ENCODE results near the gene EXT2. TPM values are rescaled to one million over a fixed set of nuclear protein-coding genes. Genes with fewer than 3 reads are reported as not detected.

EXT2 gene
- total RNA-seq, 3 donors from 2014 or later = 30.4 to 37.8 (median 35.3) TPM

- Mint-ChIP-seq H3K36me3 (ENCODE audit: insufficient read depth) (peaks cover 11% of the 10 kb centered on the region), H3K27me3 (ENCODE audit: low read depth) (no peaks in the 10 kb centered on the region), H3K4me3 (no peak overlapping the region), H3K9me3 (no peaks in the 10 kb centered on the region), H3K4me1 (ENCODE audit: low read depth) (peaks cover 38% of the 10 kb centered on the region)
- DNase-seq (no peak), ATAC-seq (no peak)
Measured at GRCh38 chr11:44101098-44101497, 5.6 kb downstream of the EXT2 start.

- Mint-ChIP-seq H3K36me3 (ENCODE audit: insufficient read depth) (peaks cover 18% of the 10 kb centered on the region), H3K4me1 (ENCODE audit: low read depth) (peaks cover 24% of the 10 kb centered on the region), H3K9me3 (no peaks in the 10 kb centered on the region), H3K4me3 (no peak overlapping the region), H3K27me3 (ENCODE audit: low read depth) (no peaks in the 10 kb centered on the region)
- DNase-seq = no peak
- peak; percentile 81 to 84 for ATAC-seq
Measured at GRCh38 chr11:44104481-44105294, 9.2 kb downstream of the EXT2 start.

- Mint-ChIP-seq H3K9me3 (no peaks in the 10 kb centered on the region), H3K4me3 (no peak overlapping the region), H3K4me1 (ENCODE audit: low read depth) (peaks cover 14% of the 10 kb centered on the region), H3K36me3 (ENCODE audit: insufficient read depth) (peaks cover 32% of the 10 kb centered on the region), H3K27me3 (ENCODE audit: low read depth) (no peaks in the 10 kb centered on the region)
- DNase-seq (no peak), ATAC-seq (no peak)
Measured at GRCh38 chr11:44108260-44108659, 12.8 kb downstream of the EXT2 start.

GRCh38 chr11:44110231-44110679, 14.8 kb downstream of the EXT2 start:
- Mint-ChIP-seq H3K4me1 (ENCODE audit: low read depth) (peaks cover 7% of the 10 kb centered on the region), H3K4me3 (no peak overlapping the region), H3K36me3 (ENCODE audit: insufficient read depth) (peaks cover 38% of the 10 kb centered on the region), H3K27me3 (ENCODE audit: low read depth) (no peaks in the 10 kb centered on the region), H3K9me3 (no peaks in the 10 kb centered on the region)
- ATAC-seq (peak; percentile 88 to 97), DNase-seq (peak; percentile 34)

GRCh38 chr11:44112091-44112821, 16.8 kb downstream of the EXT2 start:
- H3K4me3 Mint-ChIP-seq = no peak overlapping the region
- H3K4me1 Mint-ChIP-seq (ENCODE audit: low read depth) = peaks cover 7% of the 10 kb centered on the region
- H3K27me3 Mint-ChIP-seq (ENCODE audit: low read depth) = no peaks in the 10 kb centered on the region
- no peaks in the 10 kb centered on the region for H3K9me3 Mint-ChIP-seq
- H3K36me3 Mint-ChIP-seq (ENCODE audit: insufficient read depth) = peaks cover 53% of the 10 kb centered on the region
- ATAC-seq (no peak), DNase-seq (no peak)

GRCh38 chr11:44113018-44113417, 17.5 kb downstream of the EXT2 start:
- Mint-ChIP-seq H3K4me3 (no peak overlapping the region), H3K9me3 (no peaks in the 10 kb centered on the region), H3K27me3 (ENCODE audit: low read depth) (no peaks in the 10 kb centered on the region), H3K4me1 (ENCODE audit: low read depth) (peaks cover 7% of the 10 kb centered on the region), H3K36me3 (ENCODE audit: insufficient read depth) (peaks cover 52% of the 10 kb centered on the region)
- no peak for DNase-seq
- ATAC-seq = no peak

GRCh38 chr11:44113572-44113971, 18.1 kb downstream of the EXT2 start:
- H3K4me3 Mint-ChIP-seq = no peak overlapping the region
- ATAC-seq = no peak
- no peaks in the 10 kb centered on the region for H3K9me3 Mint-ChIP-seq
- H3K36me3 Mint-ChIP-seq (ENCODE audit: insufficient read depth) = peaks cover 53% of the 10 kb centered on the region
- peaks cover 7% of the 10 kb centered on the region for H3K4me1 Mint-ChIP-seq (ENCODE audit: low read depth)
- no peaks in the 10 kb centered on the region for H3K27me3 Mint-ChIP-seq (ENCODE audit: low read depth)
- DNase-seq = no peak

GRCh38 chr11:44116234-44116830, 20.9 kb downstream of the EXT2 start:
- Mint-ChIP-seq H3K36me3 (ENCODE audit: insufficient read depth) (peaks cover 54% of the 10 kb centered on the region), H3K4me1 (ENCODE audit: low read depth) (no peaks in the 10 kb centered on the region), H3K9me3 (no peaks in the 10 kb centered on the region), H3K4me3 (no peak overlapping the region), H3K27me3 (ENCODE audit: low read depth) (no peaks in the 10 kb centered on the region)
- no peak for ATAC-seq
- no peak for DNase-seq

GRCh38 chr11:44120169-44120568, 24.7 kb downstream of the EXT2 start:
- Mint-ChIP-seq H3K4me3 (no peak overlapping the region), H3K36me3 (ENCODE audit: insufficient read depth) (peaks cover 45% of the 10 kb centered on the region), H3K9me3 (no peaks in the 10 kb centered on the region), H3K27me3 (ENCODE audit: low read depth) (no peaks in the 10 kb centered on the region), H3K4me1 (ENCODE audit: low read depth) (no peaks in the 10 kb centered on the region)
- no peak for DNase-seq
- ATAC-seq = no peak

GRCh38 chr11:44125598-44125997, 30.1 kb downstream of the EXT2 start:
- H3K9me3 Mint-ChIP-seq = no peaks in the 10 kb centered on the region
- peaks cover 65% of the 10 kb centered on the region for H3K36me3 Mint-ChIP-seq (ENCODE audit: insufficient read depth)
- H3K27me3 Mint-ChIP-seq (ENCODE audit: low read depth) = no peaks in the 10 kb centered on the region
- ATAC-seq = no peak
- no peak overlapping the region for H3K4me3 Mint-ChIP-seq
- H3K4me1 Mint-ChIP-seq (ENCODE audit: low read depth) = no peaks in the 10 kb centered on the region
- DNase-seq = no peak

GRCh38 chr11:44126304-44126703, 30.8 kb downstream of the EXT2 start:
- Mint-ChIP-seq H3K4me3 (no peak overlapping the region), H3K36me3 (ENCODE audit: insufficient read depth) (peaks cover 62% of the 10 kb centered on the region), H3K4me1 (ENCODE audit: low read depth) (no peaks in the 10 kb centered on the region), H3K27me3 (ENCODE audit: low read depth) (no peaks in the 10 kb centered on the region), H3K9me3 (no peaks in the 10 kb centered on the region)
- no peak for ATAC-seq
- DNase-seq = no peak

- H3K4me3 Mint-ChIP-seq = no peak overlapping the region
- H3K27me3 Mint-ChIP-seq (ENCODE audit: low read depth) = no peaks in the 10 kb centered on the region
- DNase-seq = no peak
- no peaks in the 10 kb centered on the region for H3K4me1 Mint-ChIP-seq (ENCODE audit: low read depth)
- H3K36me3 Mint-ChIP-seq (ENCODE audit: insufficient read depth) = peaks cover 61% of the 10 kb centered on the region
- no peak for ATAC-seq
- no peaks in the 10 kb centered on the region for H3K9me3 Mint-ChIP-seq
Measured at GRCh38 chr11:44127130-44127529, 31.7 kb downstream of the EXT2 start.

GRCh38 chr11:44128729-44129128, 33.3 kb downstream of the EXT2 start:
- no peak for DNase-seq

GRCh38 chr11:44130751-44131150, 35.3 kb downstream of the EXT2 start:
- no peaks in the 10 kb centered on the region for H3K27me3 Mint-ChIP-seq (ENCODE audit: low read depth)

More at GRCh38 chr11:44128729-44129128, 33.3 kb downstream of the EXT2 start:
- H3K27me3 Mint-ChIP-seq (ENCODE audit: low read depth) = no peaks in the 10 kb centered on the region
- H3K36me3 Mint-ChIP-seq (ENCODE audit: insufficient read depth) = peaks cover 63% of the 10 kb centered on the region
- no peaks in the 10 kb centered on the region for H3K4me1 Mint-ChIP-seq (ENCODE audit: low read depth)
- H3K4me3 Mint-ChIP-seq = no peak overlapping the region
- H3K9me3 Mint-ChIP-seq = no peaks in the 10 kb centered on the region
- ATAC-seq = no peak

More at GRCh38 chr11:44130751-44131150, 35.3 kb downstream of the EXT2 start:
- Mint-ChIP-seq H3K4me1 (ENCODE audit: low read depth) (no peaks in the 10 kb centered on the region), H3K4me3 (no peak overlapping the region), H3K36me3 (ENCODE audit: insufficient read depth) (peaks cover 66% of the 10 kb centered on the region), H3K9me3 (no peaks in the 10 kb centered on the region)
- ATAC-seq = no peak
- DNase-seq = no peak
